ENCODE data around the gene PALD1. TPM values are rescaled to one million over a fixed set of nuclear protein-coding genes. Genes with fewer than 3 reads are reported as not detected.
A peak's percentile ranks its signal among the peaks of the same experiment; 100 is the strongest.
"Not testable (repeated sequence)": the region's sequence is repeated elsewhere in the genome, so short reads cannot be mapped to it uniquely, and the experiment has no call there.

Gene PALD1
- total RNA-seq, 2 experiments from 2014 or later = 0.26 to 0.41 TPM

DNA sequence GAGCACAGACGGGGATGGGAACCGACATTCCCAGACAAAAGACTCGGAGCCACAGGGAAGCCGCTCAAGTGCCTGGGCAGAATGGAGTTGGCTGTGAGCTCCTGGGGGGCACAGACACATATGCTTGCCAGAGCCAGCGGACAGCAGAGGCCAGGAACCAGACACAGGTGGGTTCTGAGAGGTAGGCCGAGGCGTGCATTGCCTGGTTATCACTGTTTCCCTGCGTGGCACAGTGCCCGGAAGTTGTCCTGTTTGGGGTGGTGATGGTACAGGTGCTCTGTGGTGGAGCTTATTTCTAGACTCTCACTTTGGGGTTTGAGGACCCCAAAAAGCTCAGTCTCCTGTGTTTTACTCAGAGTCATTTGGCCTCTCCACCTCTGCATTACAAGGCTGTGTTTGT lies 2.5 kb downstream of the PALD1 start:
- DNase-seq = no peak
- Mint-ChIP-seq H3K36me3 (no peaks in the 10 kb centered on the region), H3K9me3 (ENCODE audit: low read depth) (no peaks in the 10 kb centered on the region), H3K4me3 (no peak overlapping the region), H3K27ac (no peak overlapping the region), H3K27me3 (peaks cover 51% of the 10 kb centered on the region), H3K4me1 (peaks cover 34% of the 10 kb centered on the region)
- no peak for ATAC-seq
- CTCF ChIA-PET = interaction anchor here (1.3 kb wide), 1 partner anchor 20 kb away, joined by 3 read pairs; no protein-coding TSS in a partner anchor

DNA sequence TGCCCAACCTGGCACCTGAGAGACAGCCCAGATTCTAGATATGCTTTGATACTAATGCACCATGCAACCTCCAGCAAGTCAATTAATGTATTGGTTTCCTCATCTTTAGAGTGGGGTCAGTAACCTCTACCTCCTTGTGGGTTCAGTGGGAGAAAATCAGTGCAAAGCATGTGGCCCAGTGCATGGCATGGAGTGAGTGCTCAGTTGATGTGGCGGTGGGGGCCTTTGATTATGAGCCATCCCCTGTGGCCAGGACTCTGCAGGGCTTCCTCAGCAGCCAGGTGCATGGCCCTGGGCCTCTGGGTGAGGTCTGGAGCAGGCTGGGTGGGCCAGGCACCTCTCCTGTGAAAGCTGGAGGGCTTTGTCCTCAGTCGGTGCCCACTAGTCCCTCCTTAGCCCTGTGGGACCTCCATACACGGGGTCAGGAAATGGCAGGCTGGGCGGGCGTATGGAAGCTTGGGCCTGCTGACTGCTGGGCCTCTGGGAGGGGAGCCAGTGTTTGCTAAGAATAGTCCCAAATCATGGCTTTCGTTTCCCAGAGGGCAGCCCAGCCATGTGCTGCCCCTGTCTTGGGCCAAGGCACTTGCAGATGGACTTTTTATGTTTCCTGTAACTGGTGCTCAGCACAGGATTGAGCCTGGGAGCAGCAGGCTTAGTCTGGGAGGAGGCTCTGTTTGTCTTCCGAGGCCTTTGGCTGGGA lies 3.4 kb downstream of the PALD1 start:
- H3K36me3 Mint-ChIP-seq = no peaks in the 10 kb centered on the region
- DNase-seq = no peak
- no peak for ATAC-seq
- H3K4me3 Mint-ChIP-seq = no peak overlapping the region
- H3K4me1 Mint-ChIP-seq = peaks cover 31% of the 10 kb centered on the region
- H3K9me3 Mint-ChIP-seq (ENCODE audit: low read depth) = no peaks in the 10 kb centered on the region
- CTCF ChIA-PET = interaction anchor here (1.3 kb wide), 1 partner anchor 21 kb away, joined by 3 read pairs; no protein-coding TSS in a partner anchor
- peaks cover 43% of the 10 kb centered on the region for H3K27me3 Mint-ChIP-seq
- no peak overlapping the region for H3K27ac Mint-ChIP-seq

DNA sequence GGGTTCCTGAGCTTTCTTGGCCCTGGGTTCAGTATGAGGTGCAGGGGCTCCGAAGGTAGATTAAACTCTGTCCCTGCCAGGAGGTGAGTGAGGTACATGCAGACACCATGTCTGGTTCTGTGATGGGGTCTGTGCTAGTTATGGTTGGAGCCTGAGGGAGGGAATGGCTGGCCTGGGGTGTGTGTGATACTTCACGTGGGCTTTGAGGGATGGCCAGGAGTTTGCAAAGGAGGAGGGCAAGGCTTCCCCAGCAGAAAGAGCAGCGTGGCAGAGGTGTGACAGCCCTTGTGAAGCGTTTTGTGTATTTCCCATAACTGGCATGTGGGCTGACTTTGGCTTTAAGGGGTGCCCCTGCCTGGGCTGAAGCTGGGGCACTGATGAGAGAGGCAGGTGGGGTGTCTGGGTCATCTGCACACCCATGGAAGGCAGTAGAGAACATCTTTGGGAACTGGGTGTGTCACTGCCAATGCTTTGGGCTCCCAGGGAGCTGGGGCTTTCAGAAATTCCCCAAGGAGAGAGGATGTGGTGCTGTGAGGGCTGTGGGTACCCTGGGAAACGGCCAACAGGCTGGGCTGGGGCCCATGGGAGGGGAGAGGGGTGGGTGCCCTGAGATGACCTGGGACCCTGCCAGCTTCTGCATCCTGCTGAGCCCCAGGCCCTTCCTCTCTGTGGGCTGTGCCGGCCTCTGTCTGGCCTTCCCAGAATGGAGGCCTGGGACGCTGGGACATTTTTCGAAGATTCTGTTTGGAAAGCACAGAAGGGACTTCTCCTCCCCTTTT lies 4.6 kb downstream of the PALD1 start:
- Mint-ChIP-seq H3K4me1 (peaks cover 19% of the 10 kb centered on the region), H3K4me3 (no peak overlapping the region), H3K27me3 (peaks cover 33% of the 10 kb centered on the region), H3K27ac (no peak overlapping the region), H3K9me3 (ENCODE audit: low read depth) (no peaks in the 10 kb centered on the region), H3K36me3 (no peaks in the 10 kb centered on the region)
- ATAC-seq (no peak), DNase-seq (no peak)
- CTCF ChIA-PET = no interaction called here

DNA sequence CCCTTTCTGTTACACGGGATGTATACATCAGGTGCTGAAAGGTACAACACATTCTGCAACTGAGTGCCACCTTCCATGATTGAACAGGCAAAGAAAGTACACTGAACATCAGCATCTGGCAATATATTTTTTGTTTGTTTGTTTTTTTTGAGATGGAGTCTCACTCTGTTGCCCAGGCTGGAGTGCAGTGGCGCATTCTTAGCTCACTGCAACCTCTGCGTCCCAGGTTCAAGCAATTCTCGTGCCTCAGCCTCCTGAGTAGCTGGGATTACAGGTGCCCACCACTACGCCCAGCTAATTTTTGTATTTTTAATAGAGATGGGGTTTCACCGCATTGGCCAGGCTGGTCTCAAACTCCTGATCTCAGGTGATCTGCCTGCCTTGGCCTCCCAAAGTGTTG lies 5.3 kb downstream of the PALD1 start:
- peaks cover 36% of the 10 kb centered on the region for H3K27me3 Mint-ChIP-seq
- H3K9me3 Mint-ChIP-seq (ENCODE audit: low read depth); H3K36me3 Mint-ChIP-seq; ATAC-seq; CTCF ChIA-PET; H3K27ac Mint-ChIP-seq; H3K4me3 Mint-ChIP-seq; DNase-seq: not testable (repeated sequence)
- H3K4me1 Mint-ChIP-seq = peaks cover 17% of the 10 kb centered on the region

DNA sequence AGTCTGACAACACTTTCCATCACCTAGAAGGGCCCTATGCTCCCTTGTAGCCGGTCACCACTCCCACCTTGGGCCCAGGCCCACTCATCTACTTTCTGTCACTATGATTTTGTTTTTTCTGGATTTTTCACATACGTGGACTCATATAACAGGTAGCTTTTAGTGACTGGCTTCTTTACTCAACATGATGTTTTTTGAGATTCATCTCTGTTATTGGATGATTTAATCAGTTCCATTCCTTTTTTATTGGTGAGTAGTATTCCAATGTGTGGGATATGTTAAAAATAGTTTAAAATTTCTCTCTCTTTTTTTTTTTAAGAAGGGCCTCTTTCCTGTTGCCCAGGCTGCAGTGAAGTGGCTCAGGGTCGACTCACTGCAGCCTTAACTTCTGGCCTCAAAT lies 9.3 kb downstream of the PALD1 start:
- H3K36me3 Mint-ChIP-seq = no peaks in the 10 kb centered on the region
- H3K9me3 Mint-ChIP-seq (ENCODE audit: low read depth) = no peaks in the 10 kb centered on the region
- H3K4me3 Mint-ChIP-seq = no peak overlapping the region
- no peaks in the 10 kb centered on the region for H3K4me1 Mint-ChIP-seq
- peaks cover 16% of the 10 kb centered on the region for H3K27me3 Mint-ChIP-seq
- H3K27ac Mint-ChIP-seq = no peak overlapping the region
- CTCF ChIA-PET = interaction anchor here (1.6 kb wide), 1 partner anchor 22 kb away, joined by 3 read pairs; no protein-coding TSS in a partner anchor
- DNase-seq (no peak), ATAC-seq (no peak)

DNA sequence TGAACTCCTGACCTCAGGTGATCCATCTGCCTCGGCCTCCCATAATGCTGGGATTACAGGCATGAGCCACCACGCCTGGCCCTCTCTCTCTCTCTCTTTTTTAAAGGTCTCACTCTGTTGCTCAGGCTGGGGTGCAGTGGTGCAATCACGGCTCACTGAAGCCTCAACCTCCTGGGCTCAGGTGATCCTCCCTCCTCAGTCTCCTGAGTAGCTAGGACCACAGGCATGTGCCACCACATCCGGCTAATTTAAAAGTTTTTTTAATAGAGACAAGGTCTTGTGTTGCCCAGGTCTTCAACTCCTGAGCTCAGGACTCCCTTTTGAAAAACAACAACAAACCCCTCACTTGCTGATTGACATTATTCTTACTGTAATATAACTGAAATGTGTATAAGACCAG lies 11.6 kb downstream of the PALD1 start:
- Mint-ChIP-seq H3K9me3 (ENCODE audit: low read depth) (no peaks in the 10 kb centered on the region), H3K27me3 (peaks cover 22% of the 10 kb centered on the region), H3K4me1 (peaks cover 21% of the 10 kb centered on the region), H3K36me3 (no peaks in the 10 kb centered on the region), H3K4me3 (no peak overlapping the region), H3K27ac (no peak overlapping the region)
- ATAC-seq (no peak), DNase-seq (no peak)
- CTCF ChIA-PET = interaction anchor here (1.2 kb wide), 1 partner anchor 19 kb away, joined by 3 read pairs; no protein-coding TSS in a partner anchor

DNA sequence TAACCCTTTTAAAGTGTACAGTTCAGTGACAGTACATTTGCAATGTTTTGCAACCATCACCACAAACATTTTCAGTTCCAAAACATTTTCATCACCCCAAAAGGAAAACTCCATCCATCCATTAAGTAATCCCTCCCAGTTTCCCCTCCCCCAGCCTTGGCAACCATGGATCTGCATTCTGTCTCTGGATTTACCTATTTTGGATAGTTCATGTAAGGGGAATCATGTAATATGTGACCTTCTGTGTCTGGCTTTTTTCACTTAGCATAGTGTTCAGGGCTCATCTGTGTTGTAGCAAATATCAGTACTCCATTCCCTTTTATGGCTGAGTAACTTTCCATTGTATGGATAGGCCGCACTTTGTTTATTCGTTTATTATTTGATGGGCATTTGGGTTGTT lies 13.0 kb downstream of the PALD1 start:
- H3K9me3 Mint-ChIP-seq (ENCODE audit: low read depth) = no peaks in the 10 kb centered on the region
- peaks cover 24% of the 10 kb centered on the region for H3K27me3 Mint-ChIP-seq
- H3K4me1 Mint-ChIP-seq = peaks cover 25% of the 10 kb centered on the region
- CTCF ChIA-PET = no interaction called here
- H3K4me3 Mint-ChIP-seq = no peak overlapping the region
- no peaks in the 10 kb centered on the region for H3K36me3 Mint-ChIP-seq
- no peak overlapping the region for H3K27ac Mint-ChIP-seq
- ATAC-seq (no peak), DNase-seq (no peak)

DNA sequence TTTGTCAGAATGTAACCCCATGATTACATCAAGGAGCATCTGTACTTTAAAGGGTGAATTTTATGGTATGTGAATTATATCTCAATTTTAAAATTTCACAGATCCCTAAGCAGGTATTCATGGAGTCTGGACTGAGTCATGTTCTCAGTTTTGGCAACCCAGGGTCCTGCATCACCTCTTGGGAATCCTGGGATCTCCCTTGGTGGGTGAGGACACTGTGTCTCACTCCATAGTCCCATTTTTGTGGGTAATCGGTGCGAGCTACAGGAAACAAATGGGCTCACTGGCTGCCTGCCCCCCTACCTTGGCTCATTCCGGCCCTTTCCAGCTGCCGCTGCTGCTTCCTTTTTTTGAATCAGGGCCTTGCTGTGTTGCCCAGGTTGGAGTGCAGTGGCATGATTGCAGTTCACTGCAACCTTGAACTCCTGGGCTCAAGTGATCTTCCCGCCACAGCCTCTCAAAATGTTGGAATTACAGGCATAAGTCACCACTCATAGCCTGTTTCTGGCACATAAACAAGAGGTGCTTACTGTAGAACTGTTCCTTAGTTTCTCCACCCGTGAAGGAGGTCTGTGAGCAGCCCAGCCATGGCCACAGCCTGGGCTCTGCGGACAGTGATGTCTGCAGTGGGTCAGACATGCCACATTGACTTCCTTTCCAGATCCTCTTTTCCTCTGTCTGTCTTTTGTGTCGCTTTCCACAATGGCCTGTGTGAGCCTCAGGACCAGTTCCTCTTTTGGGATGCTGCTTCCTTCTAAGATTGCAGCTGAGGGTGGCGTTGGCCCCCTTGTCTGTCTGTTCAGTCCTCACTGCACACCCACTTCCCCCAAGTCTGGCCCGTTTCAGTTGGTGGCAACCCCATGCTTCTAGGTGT lies 14.5 kb downstream of the PALD1 start:
- ATAC-seq (no peak), DNase-seq (no peak)
- H3K27ac Mint-ChIP-seq = no peak overlapping the region
- peaks cover 29% of the 10 kb centered on the region for H3K27me3 Mint-ChIP-seq
- no peaks in the 10 kb centered on the region for H3K9me3 Mint-ChIP-seq (ENCODE audit: low read depth)
- peaks cover 25% of the 10 kb centered on the region for H3K4me1 Mint-ChIP-seq
- CTCF ChIA-PET = no interaction called here
- H3K4me3 Mint-ChIP-seq = no peak overlapping the region
- no peaks in the 10 kb centered on the region for H3K36me3 Mint-ChIP-seq

DNA sequence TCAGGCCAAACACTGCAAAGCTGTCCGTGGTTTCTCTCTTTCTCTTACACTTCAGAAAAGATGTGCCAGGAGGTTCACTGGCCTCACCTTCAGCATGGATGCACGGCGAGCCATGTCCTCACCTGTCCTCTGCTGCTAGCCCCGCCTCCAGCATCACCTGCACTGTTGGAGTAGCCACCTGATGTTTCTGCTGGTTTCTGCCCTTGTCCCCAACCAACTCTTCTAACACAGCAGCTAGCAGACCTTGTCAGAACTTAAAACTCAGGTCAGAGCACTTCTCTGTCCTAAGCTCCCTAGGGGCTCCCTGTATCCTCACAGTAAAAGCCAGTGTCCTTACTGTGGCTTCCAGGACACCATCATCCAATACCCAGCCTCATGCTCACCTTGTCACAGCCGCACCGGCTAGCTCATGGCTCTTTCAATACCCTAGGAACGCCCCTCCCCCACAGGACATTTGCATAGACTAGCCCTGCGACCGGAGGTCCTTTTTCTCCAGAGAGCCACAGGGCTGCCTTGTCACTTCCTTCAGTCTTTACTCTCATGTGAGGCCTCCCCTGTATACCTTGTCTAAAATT lies 15.2 kb downstream of the PALD1 start:
- peaks cover 27% of the 10 kb centered on the region for H3K27me3 Mint-ChIP-seq
- peaks cover 25% of the 10 kb centered on the region for H3K4me1 Mint-ChIP-seq
- DNase-seq (peak; percentile 50), ATAC-seq (peak; percentile 32)
- H3K9me3 Mint-ChIP-seq (ENCODE audit: low read depth) = no peaks in the 10 kb centered on the region
- CTCF ChIA-PET = interaction anchor here (0.9 kb wide), 1 partner anchor 45 kb away, joined by 3 read pairs; no protein-coding TSS in a partner anchor
- no peak overlapping the region for H3K4me3 Mint-ChIP-seq
- no peaks in the 10 kb centered on the region for H3K36me3 Mint-ChIP-seq
- peak overlapping the region; percentile 39 for H3K27ac Mint-ChIP-seq

DNA sequence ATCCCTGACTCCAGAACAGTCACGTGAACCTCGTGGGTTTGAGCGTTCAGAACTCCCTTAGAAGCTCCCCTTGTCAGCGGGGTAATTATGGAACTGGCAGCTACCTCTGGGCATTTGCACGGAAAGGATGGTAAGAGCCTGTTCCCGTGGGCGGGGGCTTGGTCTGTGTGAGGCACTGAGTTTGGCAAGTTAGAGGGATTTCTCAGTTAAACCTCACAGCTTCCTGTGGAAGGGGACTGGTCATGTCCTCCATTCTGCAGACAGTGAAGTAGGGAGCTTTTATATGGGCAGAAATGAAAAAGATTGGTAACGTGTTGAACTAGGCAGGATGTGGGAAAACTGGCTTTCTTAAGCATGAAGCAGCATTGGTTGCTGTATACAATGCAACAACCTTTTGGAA lies 16.0 kb downstream of the PALD1 start:
- ATAC-seq (peak; percentile 73), DNase-seq (peak; percentile 66)
- peak overlapping the region; percentile 8 for H3K4me3 Mint-ChIP-seq
- peaks cover 27% of the 10 kb centered on the region for H3K27me3 Mint-ChIP-seq
- no peaks in the 10 kb centered on the region for H3K36me3 Mint-ChIP-seq
- CTCF ChIA-PET = interaction anchor here (0.9 to 1.3 kb wide), 3 partner anchors 33 to 264 kb away, joined by 3 to 5 read pairs (median 3); no protein-coding TSS in a partner anchor
- H3K4me1 Mint-ChIP-seq = peaks cover 25% of the 10 kb centered on the region
- no peaks in the 10 kb centered on the region for H3K9me3 Mint-ChIP-seq (ENCODE audit: low read depth)
- H3K27ac Mint-ChIP-seq = peak overlapping the region; percentile 27

DNA sequence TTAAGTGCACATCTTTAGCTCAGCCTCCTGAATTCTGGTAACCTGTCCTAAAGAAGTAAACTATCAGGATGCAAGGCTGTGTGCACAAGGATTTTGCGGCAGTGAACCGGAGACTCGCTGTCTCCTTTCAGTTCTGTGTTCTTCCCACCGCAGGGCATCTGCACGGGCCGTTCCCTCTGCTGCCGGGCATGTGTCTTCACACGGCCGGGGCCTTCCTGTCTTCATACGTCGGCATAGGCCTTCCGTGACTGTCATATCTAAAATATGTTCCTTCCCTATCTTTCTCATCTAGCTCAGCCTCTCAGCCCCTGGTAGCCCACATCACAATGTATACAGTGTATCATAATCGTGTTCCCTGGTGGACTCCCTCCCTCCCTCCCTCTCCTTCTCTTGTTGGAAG lies 16.4 kb downstream of the PALD1 start:
- Mint-ChIP-seq H3K4me3 (no peak overlapping the region), H3K27me3 (peaks cover 27% of the 10 kb centered on the region), H3K27ac (peak overlapping the region; percentile 27), H3K9me3 (ENCODE audit: low read depth) (no peaks in the 10 kb centered on the region), H3K36me3 (no peaks in the 10 kb centered on the region), H3K4me1 (peaks cover 28% of the 10 kb centered on the region)
- ATAC-seq (peak; percentile 32), DNase-seq (no peak)
- CTCF ChIA-PET = interaction anchor here (1.3 kb wide), 2 partner anchors 34 to 264 kb away, joined by 3 to 5 read pairs; no protein-coding TSS in a partner anchor

DNA sequence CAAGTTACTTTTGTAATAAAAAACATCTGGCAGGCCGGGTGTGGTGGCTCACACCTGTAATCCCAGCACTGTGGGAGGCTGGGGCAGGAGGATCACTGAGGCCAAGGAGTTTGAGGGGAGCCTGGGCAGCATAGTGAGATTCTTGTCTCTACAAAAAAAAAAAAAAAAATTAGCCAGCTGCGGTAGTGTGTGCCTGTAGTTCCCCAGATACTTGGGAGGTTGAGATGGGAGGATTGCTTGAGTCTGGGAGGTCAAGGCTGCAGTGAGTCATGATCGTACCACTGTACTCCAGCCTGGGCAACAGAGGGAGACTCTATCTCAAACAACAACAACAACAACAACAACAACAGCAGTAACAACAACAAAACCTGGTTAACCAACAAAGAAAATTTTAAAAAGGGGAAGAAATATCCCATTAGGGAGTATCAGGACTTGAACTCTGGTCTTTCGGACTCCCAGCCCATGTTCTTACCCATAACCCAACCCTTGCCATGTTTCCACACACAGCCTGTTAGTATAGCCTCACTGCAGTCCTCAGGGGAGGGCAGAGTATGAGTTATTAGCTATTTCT lies 17.2 kb downstream of the PALD1 start:
- H3K27me3 Mint-ChIP-seq = peaks cover 27% of the 10 kb centered on the region
- no peak for DNase-seq
- peaks cover 31% of the 10 kb centered on the region for H3K4me1 Mint-ChIP-seq
- no peak for ATAC-seq
- no peaks in the 10 kb centered on the region for H3K9me3 Mint-ChIP-seq (ENCODE audit: low read depth)
- CTCF ChIA-PET = interaction anchor here (1.3 kb wide), 2 partner anchors 34 to 263 kb away, joined by 3 to 5 read pairs; no protein-coding TSS in a partner anchor
- H3K36me3 Mint-ChIP-seq = no peaks in the 10 kb centered on the region
- no peak overlapping the region for H3K4me3 Mint-ChIP-seq
- no peak overlapping the region for H3K27ac Mint-ChIP-seq

All from activated CD8-positive, alpha-beta memory T cell treated with anti-CD3 and anti-CD28 coated beads, Interleukin-2, amount 10 ng/mL, durations not matched to agents 7 days and 5 days (primary cell).